Activated CD4-positive, CD25-positive, alpha-beta regulatory T cell treated with anti-CD3 and anti-CD28 coated beads, Interleukin-2, amount 50 U/mL, for 72 hours (primary cell): ENCODE results near the gene MRPL23.
A peak's percentile ranks its signal among the peaks of the same experiment; 100 is the strongest.

ENCODE experiments used
- DNase-seq: peaks from one replicate; pipeline ENCODE4 v3.0.0; 2021

MRPL23 gene

DNA sequence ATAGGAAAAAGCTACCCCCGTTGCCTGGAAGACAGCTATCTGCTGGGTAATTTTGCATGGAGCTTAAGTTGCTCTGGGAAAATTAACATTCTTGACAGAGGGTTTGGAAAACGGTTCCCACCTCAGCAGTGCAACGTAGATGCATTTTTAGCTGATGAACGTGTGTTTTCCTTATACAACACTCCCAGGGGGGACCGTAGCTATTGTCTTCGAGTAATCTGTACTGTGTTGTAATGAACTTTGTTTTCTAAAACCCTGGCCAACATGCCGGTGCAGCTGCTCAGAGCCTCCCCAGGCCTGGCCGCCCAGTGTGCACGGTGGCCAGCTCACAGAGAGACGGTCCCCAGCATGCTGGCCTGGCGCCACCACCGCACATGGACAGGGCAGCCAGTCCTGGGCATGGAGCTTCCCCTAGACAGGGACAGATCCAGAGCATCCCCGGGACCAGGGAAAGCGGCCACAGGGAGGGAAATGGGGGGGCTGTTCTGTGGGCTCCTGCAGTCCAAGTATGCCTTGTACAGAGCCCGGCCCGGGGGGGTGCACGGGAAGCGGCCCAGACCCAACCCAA is 25.5 kb upstream of the MRPL23 start:
- no peak for DNase-seq

DNA sequence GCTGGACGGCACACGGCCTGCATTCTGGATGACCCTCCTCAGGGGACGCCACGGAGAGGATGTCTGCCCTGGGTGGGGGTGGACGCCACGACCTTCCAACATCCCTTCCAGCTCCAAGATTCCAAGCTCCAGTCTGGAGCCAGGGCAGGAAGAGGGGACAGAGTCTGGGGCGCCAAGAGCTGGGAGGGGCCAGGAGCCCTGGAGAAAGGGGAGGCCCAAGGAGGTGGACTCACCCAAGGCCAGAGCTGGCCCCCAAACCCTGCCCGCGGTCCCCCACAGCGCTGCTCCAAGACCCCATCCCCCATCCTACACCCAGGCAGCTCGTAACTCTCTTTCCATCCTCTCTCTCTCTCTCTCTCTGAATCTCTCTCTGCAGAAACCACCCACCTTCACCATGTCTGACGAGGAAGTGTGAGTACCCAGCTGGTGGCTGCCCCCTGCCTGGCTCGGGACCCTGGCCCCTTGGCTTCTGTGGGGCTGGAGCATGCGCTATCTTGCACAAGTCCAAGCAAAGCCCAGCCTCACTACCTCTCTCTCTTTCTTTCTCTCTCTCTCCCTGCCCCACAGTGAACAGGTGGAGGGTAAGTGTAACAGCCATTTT is 24.6 kb upstream of the MRPL23 start:
- DNase-seq = no peak

DNA sequence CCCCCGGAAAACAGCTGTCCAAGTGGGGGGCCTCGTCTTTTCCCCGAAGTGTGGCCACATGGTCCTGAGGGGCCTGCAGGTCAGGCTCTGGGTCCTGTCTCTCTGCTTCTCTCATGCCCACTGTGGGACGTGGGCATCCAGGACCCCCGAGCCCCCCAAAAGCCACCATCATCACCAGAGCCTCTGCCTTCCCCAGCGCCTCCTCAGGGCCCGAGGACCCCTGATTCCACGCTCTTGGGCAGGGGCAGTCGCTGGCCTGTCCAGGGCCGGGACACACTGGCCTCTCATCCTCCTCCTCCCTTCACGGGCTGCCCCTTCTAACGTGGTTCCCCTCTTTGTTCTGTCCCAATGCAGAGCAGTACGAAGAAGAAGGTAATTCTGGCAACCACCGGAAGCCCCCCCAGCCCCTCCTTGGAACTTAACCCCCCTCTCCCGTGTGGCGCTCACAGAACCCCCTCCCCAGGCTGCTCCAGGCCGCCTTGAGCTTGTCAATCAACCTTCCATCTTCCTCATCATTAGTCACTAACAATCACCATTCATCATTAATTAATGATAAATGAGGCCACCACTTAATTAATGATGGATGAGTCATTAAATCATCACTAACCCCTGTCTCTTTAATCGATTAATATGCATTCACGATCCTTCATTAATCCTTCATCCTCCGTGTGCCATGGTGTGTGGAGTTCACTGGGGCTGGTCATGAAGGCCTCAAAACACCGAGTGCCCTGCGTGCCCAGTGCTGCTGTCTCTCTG is 23.8 kb upstream of the MRPL23 start:
- DNase-seq = no peak

- DNase-seq = no peak
Observed at GRCh38 chr11:1924181-1924580, 23.0 kb upstream of the MRPL23 start.

DNA sequence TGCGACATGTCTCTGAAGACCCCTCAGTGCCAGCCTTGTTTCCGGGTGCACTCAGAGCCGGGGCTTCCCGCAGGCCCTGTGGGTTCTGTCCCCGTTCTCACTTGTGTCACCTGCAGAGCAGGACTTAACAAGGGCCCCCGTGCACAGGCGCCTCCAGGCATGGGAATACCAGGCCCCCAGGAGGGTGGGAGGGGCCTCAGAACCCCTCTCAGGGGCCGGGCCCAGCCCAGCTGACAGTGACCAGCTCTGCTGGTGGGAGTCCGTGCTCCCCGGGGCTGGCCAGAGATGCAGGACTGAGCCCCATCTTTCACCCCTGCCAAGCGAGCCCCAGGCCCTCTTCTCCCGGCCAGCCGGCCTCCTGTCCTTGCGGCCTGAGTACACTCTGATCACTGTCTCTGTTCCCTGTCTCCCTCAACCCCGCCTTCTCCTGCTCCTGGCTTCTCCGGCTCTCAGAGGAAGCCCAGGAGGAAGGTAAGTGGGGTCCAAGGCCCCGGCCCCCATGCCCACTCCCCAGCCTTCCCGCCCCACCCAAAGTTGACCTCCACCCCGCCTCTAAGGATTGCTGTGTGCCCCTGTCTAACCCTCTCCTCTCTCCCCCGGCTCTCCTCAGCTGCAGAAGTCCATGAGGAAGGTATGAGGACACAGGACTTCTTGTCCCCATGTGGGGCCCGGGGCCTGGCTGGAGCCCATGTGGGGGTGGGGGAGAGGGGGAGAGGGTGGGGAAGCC is 22.3 kb upstream of the MRPL23 start:
- DNase-seq = no peak

- no peak for DNase-seq
Observed at GRCh38 chr11:1925373-1926155, 21.6 kb upstream of the MRPL23 start.

DNA sequence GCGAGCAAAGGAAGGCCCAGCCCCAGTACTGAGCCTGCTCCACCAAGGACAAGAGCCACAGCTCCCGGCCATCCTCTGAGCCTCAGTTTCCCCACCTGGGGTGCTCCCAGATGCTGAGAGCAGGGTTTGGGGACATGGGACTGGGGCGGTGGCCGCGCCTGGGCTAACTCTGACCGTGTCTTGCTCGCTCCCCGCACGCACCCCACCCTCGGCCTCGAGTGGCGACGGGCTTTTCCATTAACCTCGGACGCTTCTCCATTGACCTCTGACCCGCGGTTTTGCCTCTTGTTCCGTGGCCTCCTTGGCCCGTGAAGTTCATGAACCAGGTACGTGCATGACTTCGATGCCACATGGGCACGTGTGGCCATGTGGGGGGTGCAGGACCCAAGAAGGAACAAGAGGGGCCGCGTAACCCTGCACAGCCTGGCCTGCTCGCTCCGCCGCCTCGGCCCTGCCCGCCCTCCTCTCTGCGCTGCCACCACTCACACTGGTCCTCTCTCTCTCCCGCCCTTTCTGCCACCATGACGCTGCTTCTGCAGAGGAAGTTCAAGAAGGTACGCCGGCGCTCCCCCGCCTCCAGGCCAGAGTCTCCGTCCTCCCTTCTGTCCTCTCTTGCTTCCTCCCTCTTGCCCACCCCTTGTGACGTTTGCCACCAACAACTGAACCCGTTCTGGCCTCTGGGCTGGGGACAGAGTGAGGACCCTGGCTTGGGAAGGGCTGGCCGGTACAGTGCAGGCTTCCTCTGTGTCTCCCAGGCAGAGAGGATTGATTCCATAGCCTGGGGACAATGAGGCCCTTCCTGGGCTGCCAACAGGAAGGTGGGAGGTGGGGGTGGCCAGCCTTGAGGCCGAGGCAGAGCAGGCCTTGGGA is 20.7 kb upstream of the MRPL23 start:
- no peak for DNase-seq

DNA sequence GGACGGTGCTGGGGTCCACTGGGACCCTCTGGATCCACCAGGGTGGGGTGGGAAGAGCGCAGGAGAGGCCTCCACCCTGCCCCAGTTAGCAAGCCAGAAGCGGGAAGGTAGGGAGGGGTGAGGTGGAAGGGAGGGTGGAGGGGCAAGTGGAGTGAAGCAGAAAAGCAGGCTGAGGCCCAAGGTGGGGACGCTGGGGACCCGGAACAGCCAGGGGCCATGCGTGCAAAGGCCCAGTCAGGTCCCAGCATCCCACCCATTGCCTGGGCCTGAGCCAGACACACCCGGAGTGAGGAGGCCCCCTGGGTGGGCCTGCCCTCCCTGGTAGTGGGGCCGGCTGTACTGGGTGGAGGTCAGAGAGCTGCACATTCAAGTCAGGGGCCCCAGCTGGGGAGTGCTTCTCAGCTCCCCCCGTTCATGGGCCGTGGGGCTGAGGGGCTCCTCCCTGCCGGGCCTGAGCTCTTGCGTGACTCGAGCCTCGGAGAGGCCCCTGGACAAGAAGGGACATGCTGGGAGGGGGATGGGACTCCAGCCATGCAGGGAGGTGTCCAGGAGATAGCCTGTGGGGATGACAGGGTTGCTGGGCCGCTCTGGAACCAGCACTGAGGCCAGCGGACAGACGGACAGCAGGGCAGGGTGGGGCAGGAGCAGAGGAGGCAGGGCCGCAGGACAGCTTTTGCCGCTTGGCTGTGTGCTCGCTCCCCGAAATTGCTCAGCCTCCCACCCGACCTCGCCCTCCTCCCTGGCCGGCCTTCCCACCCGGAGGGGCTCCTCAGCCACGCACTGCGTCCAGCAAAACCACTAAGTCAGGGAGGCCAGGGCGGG is 19.9 kb upstream of the MRPL23 start:
- no peak for DNase-seq

DNA sequence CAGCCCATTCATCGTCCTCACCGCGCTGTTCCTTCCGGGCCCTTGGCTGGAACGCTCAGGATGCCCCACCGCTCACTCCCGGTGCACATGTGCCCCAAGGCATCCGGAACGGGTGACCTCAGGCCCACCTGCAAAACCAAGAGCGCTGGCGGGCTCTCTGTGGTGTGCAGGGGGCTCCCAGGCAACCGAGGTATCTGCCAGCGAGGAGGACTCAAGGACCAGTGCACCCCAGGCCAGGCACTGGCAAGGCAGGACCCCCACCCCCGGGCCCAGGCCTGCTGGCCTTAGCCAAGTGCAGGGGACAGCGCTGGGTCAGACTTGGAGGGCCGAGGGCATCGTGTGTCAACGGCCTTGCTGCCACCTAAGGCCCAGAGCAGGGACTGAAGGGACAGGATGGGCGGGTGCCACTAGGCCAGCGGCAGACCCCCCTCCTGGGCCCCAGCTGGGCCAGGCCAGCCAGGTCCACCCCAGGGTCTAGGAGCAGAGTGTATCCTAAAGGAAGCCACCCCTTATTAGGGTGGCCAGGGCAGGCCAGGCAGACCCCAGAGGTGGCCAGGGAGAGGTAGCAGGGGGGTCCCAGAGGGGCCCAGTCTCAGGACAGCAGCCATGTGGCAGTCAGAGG is 19.2 kb upstream of the MRPL23 start:
- peak; percentile 21 for DNase-seq

DNA sequence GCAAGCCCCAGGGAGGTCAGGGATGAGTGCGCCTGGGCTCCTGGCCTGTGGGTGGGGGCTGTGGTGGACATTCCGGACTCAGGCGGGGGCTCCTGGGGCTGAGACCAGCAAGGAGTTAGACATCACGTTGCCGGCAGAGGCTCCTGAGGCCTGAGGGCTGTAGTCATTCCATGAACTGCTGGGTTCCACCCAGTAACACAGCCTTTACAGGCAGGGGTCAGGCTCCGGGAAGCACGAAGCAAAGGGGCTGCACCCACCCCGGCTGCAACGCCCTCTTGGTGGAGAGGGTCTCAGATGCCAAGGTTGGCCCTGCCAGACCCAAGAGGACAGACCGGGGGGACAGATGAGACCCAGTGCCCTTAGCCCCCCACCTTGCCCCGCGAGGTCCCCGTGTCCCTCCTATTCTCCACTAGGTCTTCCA is 18.7 kb upstream of the MRPL23 start:
- DNase-seq = no peak

DNA sequence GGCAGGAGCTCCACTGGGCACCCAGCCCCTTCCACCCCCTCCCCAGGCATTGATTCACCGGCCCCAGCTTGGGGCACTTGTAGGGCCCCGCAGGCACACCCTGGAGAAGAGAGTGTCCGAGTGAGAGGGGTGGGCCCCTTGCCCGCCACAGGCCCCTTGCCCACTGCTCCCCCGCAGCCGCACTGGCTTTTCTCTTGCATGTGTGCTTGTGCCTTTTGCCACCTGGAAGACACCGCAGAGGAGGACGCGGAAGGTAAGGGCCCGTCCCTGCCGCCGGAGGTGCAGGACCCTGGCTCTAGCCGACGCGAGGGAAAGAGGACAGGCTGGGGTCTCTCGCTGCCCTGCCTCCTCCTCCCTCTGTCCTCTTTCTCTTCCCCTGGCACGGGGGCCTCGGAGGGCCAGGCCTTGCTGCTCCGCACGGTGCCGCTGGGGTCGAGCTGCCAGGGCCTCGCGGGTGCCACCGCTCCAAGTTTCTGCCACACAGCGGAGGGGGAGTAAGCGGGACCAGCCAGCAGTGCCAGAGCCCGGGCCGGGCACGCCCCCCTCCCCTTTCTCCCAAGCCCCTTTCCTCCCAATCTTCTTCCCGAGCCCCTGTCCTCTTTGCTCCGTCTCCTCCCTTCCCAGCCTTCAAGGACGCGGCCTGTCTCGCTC is 18.1 kb upstream of the MRPL23 start:
- peak; percentile 27 for DNase-seq

DNA sequence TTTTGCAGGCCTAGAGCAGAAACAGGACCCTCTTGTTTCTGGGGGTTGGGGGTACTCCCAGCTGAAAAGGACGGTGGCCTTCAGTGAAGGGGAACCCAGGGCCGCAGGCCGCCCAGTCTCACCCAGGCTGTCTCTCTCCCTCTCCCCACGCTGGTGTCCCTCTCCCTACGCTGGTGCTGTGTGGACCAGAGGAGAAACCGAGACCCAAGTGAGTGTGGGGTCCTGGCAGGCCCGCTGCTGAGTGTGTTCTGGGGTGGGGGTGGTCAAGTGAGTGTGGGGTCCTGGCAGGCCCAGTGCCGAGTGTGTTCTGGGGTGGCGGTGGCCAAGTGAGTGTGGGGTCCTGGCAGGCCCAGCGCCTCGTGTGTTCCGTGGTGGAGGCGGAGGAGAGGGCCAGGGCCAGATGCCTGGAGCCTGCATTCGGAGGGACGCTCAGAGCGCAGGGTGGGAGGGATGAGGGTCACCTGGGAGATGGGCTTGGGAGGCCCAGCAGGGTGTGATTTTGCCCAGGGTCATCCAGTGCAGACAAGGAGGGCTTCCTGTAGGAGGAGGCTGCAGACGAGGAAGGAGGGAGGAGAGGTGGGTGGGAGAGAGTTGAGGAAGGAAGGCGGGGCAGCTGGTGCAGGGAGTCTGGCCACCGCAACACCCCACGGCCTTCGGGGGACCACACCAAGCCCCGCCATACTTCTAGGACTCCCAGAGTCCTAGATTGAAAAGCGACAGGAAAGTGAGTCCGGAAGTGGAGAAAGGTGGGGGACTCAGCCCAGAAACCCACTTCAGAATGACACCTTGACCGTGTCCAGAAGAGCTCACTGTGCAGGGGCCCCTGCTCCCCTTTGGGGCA is 17.3 kb upstream of the MRPL23 start:
- peak; percentile 21 for DNase-seq

DNA sequence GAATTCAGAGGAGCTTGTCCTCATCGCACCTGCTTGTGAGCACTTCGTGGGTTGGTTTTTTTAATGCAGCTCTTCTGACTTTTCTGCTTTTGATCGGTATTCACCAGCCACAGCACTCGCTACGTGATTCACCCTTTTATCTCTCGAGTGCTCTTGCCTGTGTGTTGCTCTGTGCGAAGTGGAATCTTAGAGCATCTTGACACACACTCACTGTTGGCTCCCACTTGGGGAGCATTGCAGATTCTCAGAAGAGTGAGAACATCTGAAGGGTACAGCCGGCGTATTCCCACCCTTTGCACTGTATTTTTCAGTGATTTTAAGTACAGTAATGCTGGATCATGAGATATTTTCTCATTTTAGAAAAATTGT is 16.7 kb upstream of the MRPL23 start:
- no peak for DNase-seq

GRCh38 chr11:1931341-1932104 is 15.6 kb upstream of the MRPL23 start:
- DNase-seq = peak; percentile 17

DNA sequence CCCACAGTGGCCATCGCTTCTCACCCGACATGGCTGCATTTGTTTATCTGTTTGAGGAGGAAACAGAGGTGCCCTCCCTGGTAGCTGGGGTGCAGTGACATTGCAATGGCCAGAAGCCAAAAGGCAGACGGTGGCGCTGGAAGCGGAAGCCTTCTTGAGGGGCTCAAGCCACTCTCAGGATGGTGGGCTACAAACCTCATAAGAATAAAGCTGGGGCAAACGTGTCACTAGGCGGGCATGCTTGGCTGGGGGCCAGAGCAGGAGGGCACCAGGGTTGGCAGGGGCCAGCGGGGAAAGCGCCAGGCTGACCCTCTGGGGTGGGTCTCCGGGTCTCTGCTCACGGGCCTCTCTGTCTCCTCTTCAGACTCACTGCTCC is 15.0 kb upstream of the MRPL23 start:
- peak; percentile 17 for DNase-seq

- no peak for DNase-seq
Observed at GRCh38 chr11:1932681-1933080, 14.5 kb upstream of the MRPL23 start.

DNA sequence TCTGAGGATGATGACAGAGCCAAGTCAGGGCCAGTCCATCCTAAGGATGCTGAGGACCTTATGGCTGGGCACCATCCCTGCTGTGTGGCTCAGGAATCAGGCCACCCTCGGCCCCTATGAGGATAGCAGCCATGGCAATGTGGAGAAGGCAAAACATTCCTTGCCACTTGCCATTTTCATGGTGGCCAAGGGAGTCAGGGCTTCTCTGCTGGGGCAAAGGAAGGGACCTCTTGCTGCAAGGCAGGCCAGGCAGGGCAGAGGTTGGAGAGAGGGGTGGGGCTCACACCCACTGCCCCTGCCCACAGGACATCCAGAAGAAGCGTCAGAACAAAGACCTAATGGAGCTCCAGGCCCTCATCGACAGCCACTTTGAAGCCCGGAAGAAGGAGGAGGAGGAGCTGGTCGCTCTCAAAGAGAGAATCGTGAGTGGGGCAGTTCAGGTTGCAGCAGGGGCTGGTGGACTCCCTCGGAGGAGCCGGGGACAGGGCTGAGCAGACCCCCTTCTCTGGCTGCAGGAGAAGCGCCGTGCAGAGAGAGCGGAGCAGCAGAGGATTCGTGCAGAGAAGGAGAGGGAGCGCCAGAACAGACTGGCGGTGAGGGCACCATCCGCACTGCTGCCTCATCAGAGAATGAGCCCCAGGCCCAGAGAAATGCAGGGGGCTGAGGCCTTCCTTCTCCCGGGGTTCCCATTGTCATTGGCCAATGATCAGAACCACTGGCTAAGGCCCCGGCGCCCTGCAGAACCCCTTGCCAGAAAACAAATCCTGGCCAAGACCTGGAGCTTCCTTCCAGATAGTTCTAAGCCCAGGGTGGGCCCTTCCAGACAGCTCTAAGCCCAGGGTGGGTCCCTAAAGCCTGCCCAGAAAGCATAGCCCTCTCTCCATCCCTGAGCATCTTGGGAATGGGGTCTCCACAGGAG is 13.5 kb upstream of the MRPL23 start:
- peak; percentile 27 for DNase-seq
